Transverse colon (tissue), 4 donors: Measurements from ENCODE around the gene EEPD1.
"Not testable (repeated sequence)": the region's sequence is repeated elsewhere in the genome, so short reads cannot be mapped to it uniquely, and the experiment has no call there.

Experiments
- CTCF ChIP-seq, 5 experiments: fragments of 200-600 bp in 3 of 5; fragments of 450-650 bp in 2 of 5; sonication (generic) in 3 of 5; IDR thresholded peaks; 1 replicate in 2 of 5; 2 replicates in 3 of 5; pipeline ENCODE4 v1.5.1; 2016 to 2017; ENCODE audit warnings: antibody characterized with exemption in 5 of 5, inconsistent platforms in 3 of 5, mild to moderate bottlenecking in 2 of 5, moderate library complexity in 1 of 5
- EP300 ChIP-seq: sonication (generic); formaldehyde crosslinking; IDR thresholded peaks from one replicate; pipeline ENCODE4 v1.6.1; 2017; ENCODE audit warnings: antibody characterized with exemption, low read depth
- POLR2A ChIP-seq: fragments of 450-650 bp; IDR thresholded peaks from one replicate; pipeline ENCODE4 v1.6.1; 2016; ENCODE audit warnings: antibody characterized with exemption, mild to moderate bottlenecking, moderate library complexity
- POLR2AphosphoS5 ChIP-seq, 3 donors: sonication (generic); formaldehyde crosslinking; IDR thresholded peaks; one replicate each; pipeline ENCODE4 v1.6.1; 2016; ENCODE audit warnings: antibody characterized with exemption in 3 of 3

GRCh38 chr7:36244001-36244400 is 90.9 kb downstream of the EEPD1 start:
- not testable (repeated sequence) for TF ChIP-seq CTCF (IDR thresholded peaks at IDR 0.05); POLR2A; POLR2AphosphoS5 (IDR thresholded peaks at IDR 0.05); EP300
